Measurements from ENCODE around the gene GTF3C2. TPM values are rescaled to one million over a fixed set of nuclear protein-coding genes. Genes with fewer than 3 reads are reported as not detected.
A peak's percentile ranks its signal among the peaks of the same experiment; 100 is the strongest.

The GTF3C2 gene
- total and polyA plus RNA-seq, 2 of the 13 experiments (the other 11 are each of a cell fraction or from before 2014, with no cell fraction given) = 77.5 to 130 TPM

GRCh38 chr2:27320958-27321543, 35.5 kb downstream of the GTF3C2 start (continued):
- TF ChIP-seq TCF7L2 (IDR thresholded peaks at IDR 0.05; ENCODE audit: low read depth, low read length) (no peak), ZNF629 (CRISPR knock-in tag; conservative IDR thresholded peaks at IDR 0.05) (no peak), ZNF724P (CRISPR knock-in tag; IDR thresholded peaks at IDR 0.05; ENCODE audit: borderline replicate concordance) (0 out of 2 replicates have a peak, but pooled peaks have one; percentile 92), MTA3 (CRISPR knock-in tag; IDR thresholded peaks at IDR 0.05) (no peak), ZNF275 (CRISPR knock-in tag; IDR thresholded peaks at IDR 0.05; ENCODE audit: borderline replicate concordance) (no peak), DPF2 (CRISPR knock-in tag; IDR thresholded peaks at IDR 0.05; ENCODE audit: borderline replicate concordance, low read depth) (0 out of 2 replicates have a peak, but pooled peaks have one; percentile 33), SETDB1 (CRISPR knock-in tag; IDR thresholded peaks at IDR 0.05; ENCODE audit: borderline replicate concordance) (no peak), ZSCAN9 (CRISPR knock-in tag; IDR thresholded peaks at IDR 0.05; ENCODE audit: borderline replicate concordance) (peak; percentile 87; the same call in 1 of the 2 replicates), ZNF318 (CRISPR knock-in tag; IDR thresholded peaks at IDR 0.05) (no peak), TERF1 (CRISPR knock-in tag; IDR thresholded peaks at IDR 0.05) (no peak), ZNF468 (CRISPR knock-in tag; IDR thresholded peaks at IDR 0.05) (no peak), KDM5A (IDR thresholded peaks at IDR 0.05; ENCODE audit: borderline replicate concordance, low read length) (no peak), YEATS2 (CRISPR knock-in tag; IDR thresholded peaks at IDR 0.05; ENCODE audit: borderline replicate concordance) (peak; percentile 88; the same call in 1 of the 2 replicates), RFX5 (IDR thresholded peaks at IDR 0.05; ENCODE audit: low read depth, low read length) (no peak; the same call in 1 of the 2 replicates), ZNF382 (CRISPR knock-in tag; IDR thresholded peaks at IDR 0.05; ENCODE audit: borderline replicate concordance) (no peak), ZFY (CRISPR knock-in tag; IDR thresholded peaks at IDR 0.05) (peak; percentile 85), SCMH1 (CRISPR knock-in tag; IDR thresholded peaks at IDR 0.05; ENCODE audit: borderline replicate concordance) (no peak)
- TF ChIP-seq, protein P1, sequence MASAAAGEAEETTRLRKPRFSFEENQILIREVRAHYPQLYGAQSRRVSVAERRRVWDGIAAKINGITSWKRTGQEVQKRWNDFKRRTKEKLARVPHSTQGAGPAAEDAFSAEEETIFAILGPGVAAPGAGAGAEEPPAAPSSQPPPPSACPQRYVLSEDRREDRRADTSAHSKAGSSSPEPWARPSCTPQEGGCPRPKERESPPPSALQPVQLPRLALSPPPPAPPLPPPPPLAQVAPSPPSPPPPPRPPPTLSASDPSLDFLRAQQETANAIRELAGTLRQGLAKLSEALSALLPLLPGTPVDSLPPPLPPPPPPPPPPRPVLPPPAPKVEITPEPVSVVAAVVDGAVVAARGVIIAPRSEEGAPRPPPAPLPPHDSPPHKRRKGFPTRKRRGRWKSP (CRISPR knock-in tag; IDR thresholded peaks at IDR 0.05) = peak; percentile 65; the same call in 1 of the 2 replicates
